IMR-90 (cell line): ENCODE measurements around the gene RNH1. TPM values are rescaled to one million over a fixed set of nuclear protein-coding genes. Genes with fewer than 3 reads are reported as not detected.
A peak's percentile ranks its signal among the peaks of the same experiment; 100 is the strongest.

ENCODE experiments used
- ATAC-seq: fragments of 200-7000 bp; cut with Tn5 transposase; 2 replicates; pipeline ENCODE4 v1.9.1; 2020; ENCODE audit warnings: low read depth, mild to moderate bottlenecking, moderate library complexity
- BruUV-seq: library from RNA; stranded (reverse); fragments of 400-500 nt; replicated peaks from 2 replicates; lab custom pipeline; 2021; lab: Mats Ljungman, UMichigan
- CTCF ChIA-PET: fragments of 300-600 bp; formaldehyde crosslinking; extraction: SDS; loops from one replicate; lab custom pipeline; 2021; ENCODE audit warnings: antibody characterized with exemption; lab: Yijun Ruan, JAX
- POLR2A ChIA-PET: fragments of 300-600 bp; sonication (Branson Sonifier 250); formaldehyde crosslinking; loops from one replicate; lab custom pipeline; 2022; ENCODE audit warnings: antibody characterized with exemption; ENCODE audit not compliant: unreplicated experiment; lab: Charles Lee
- DNase-seq: peaks from one replicate; pipeline ENCODE4 v3.0.0; 2013
- H2AFZ ChIP-seq: replicated peaks from 2 replicates; pipeline ENCODE3; 2013; ENCODE audit warnings: low read length, mild to moderate bottlenecking; ENCODE audit not compliant: poor library complexity
- H2AK5ac ChIP-seq: 2 replicates; pipeline ENCODE4 v1.6.1; 2013; ENCODE audit warnings: low read depth, low read length, inconsistent platforms
- H2AK9ac ChIP-seq: replicated peaks from 2 replicates; pipeline ENCODE3; 2013; ENCODE audit warnings: mild to moderate bottlenecking, low read depth, low read length, moderate library complexity; ENCODE audit not compliant: poor library complexity
- H2BK120ac ChIP-seq: 2 replicates; pipeline ENCODE4 v1.6.1; 2013; ENCODE audit warnings: low read depth, low read length, inconsistent platforms
- H2BK15ac ChIP-seq: 3 replicates; pipeline ENCODE4 v1.6.1; 2013; ENCODE audit warnings: low read depth, low read length, inconsistent platforms
- H2BK20ac ChIP-seq: 2 replicates; pipeline ENCODE4 v1.6.1; 2013; ENCODE audit warnings: low read depth, mild to moderate bottlenecking, inconsistent platforms, low read length, moderate library complexity
- H2BK5ac ChIP-seq: 2 replicates; pipeline ENCODE4 v1.6.1; 2013; ENCODE audit warnings: mild to moderate bottlenecking, low read depth, low read length, inconsistent platforms; ENCODE audit not compliant: poor library complexity, severe bottlenecking
- H3K14ac ChIP-seq: replicated peaks from 2 replicates; pipeline ENCODE4 v1.6.1; 2013; ENCODE audit warnings: low read depth, low read length, inconsistent platforms
- H3K18ac ChIP-seq: 2 replicates; pipeline ENCODE4 v1.6.1; 2013; ENCODE audit warnings: low read depth, low read length, control low read depth
- H3K23ac ChIP-seq: 2 replicates; pipeline ENCODE4 v1.6.1; 2013; ENCODE audit warnings: low read depth, low read length, inconsistent platforms
- H3K27ac ChIP-seq: 2 replicates; pipeline ENCODE4 v1.5.1; 2013; ENCODE audit warnings: mild to moderate bottlenecking, control low read depth, low read length; ENCODE audit not compliant: insufficient read depth
- H3K27me3 ChIP-seq: 2 replicates; pipeline ENCODE4 v1.6.1; 2013; ENCODE audit warnings: low read length; ENCODE audit not compliant: control insufficient read depth, insufficient read depth
- H3K36me3 ChIP-seq: 2 replicates; pipeline ENCODE4 v1.6.1; 2013; ENCODE audit warnings: low read length, mixed read lengths; ENCODE audit not compliant: control insufficient read depth, insufficient read depth
- H3K4ac ChIP-seq: 2 replicates; pipeline ENCODE4 v1.6.1; 2013; ENCODE audit warnings: low read depth, low read length, inconsistent platforms
- H3K4me1 ChIP-seq: 2 replicates; pipeline ENCODE4 v1.6.1; 2013; ENCODE audit warnings: low read length, mixed read lengths; ENCODE audit not compliant: control insufficient read depth, insufficient read depth
- H3K4me2 ChIP-seq: 2 replicates; pipeline ENCODE4 v1.6.1; 2013; ENCODE audit warnings: low read depth, mild to moderate bottlenecking, control low read depth, low read length, moderate library complexity
- H3K4me3 ChIP-seq: 2 replicates; pipeline ENCODE4 v1.5.1; 2013; ENCODE audit warnings: low read depth, mild to moderate bottlenecking, control low read depth, low read length, moderate library complexity; ENCODE audit not compliant: insufficient read depth
- H3K56ac ChIP-seq: 2 replicates; pipeline ENCODE4 v1.6.1; 2013; ENCODE audit warnings: low read length, inconsistent platforms; ENCODE audit not compliant: insufficient read depth; ENCODE audit errors: extremely low read depth
- H3K79me1 ChIP-seq, 2 experiments: 2 replicates each; pipeline ENCODE4 v1.6.1; 2013; ENCODE audit warnings: low read length in 2 of 2, inconsistent platforms in 1 of 2, low read depth in 1 of 2
- H3K9ac ChIP-seq: 2 replicates; pipeline ENCODE4 v1.6.1; 2013; ENCODE audit warnings: low read depth, low read length, control low read depth
- H3K9me1 ChIP-seq: 2 replicates; pipeline ENCODE4 v1.6.1; 2013; ENCODE audit warnings: low read length, inconsistent platforms; ENCODE audit not compliant: insufficient read depth
- H3K9me3 ChIP-seq: 2 replicates; pipeline ENCODE4 v1.6.1; 2013; ENCODE audit warnings: low read length; ENCODE audit not compliant: control insufficient read depth, insufficient read depth
- H4K20me1 ChIP-seq: 2 replicates; pipeline ENCODE4 v1.6.1; 2013; ENCODE audit warnings: low read length, inconsistent platforms; ENCODE audit not compliant: insufficient read depth
- H4K5ac ChIP-seq: 2 replicates; pipeline ENCODE4 v1.6.1; 2013; ENCODE audit warnings: mild to moderate bottlenecking, low read depth, low read length, control low read depth
- H4K8ac ChIP-seq, 2 experiments: 2 replicates each; pipeline ENCODE4 v1.6.1; 2013; ENCODE audit warnings: low read depth in 2 of 2, low read length in 2 of 2, control low read depth in 1 of 2, inconsistent platforms in 1 of 2
- H4K91ac ChIP-seq: 2 replicates; pipeline ENCODE4 v1.6.1; 2013; ENCODE audit warnings: low read depth, low read length, inconsistent platforms; ENCODE audit not compliant: insufficient read depth
- BHLHE40 ChIP-seq: fragments of 150-350 bp; IDR thresholded peaks from 2 replicates; pipeline ENCODE4 v1.6.1; 2016; ENCODE audit warnings: mild to moderate bottlenecking, low read depth, low read length
- CEBPB ChIP-seq: IDR thresholded peaks from 2 replicates; pipeline ENCODE4 v1.6.1; 2012; ENCODE audit warnings: low read depth, low read length, improper control_type of control experiment
- CHD1 ChIP-seq: IDR thresholded peaks from 2 replicates; pipeline ENCODE4 v1.6.1; 2012; ENCODE audit warnings: low read depth, low read length, improper control_type of control experiment
- CTCF ChIP-seq: conservative IDR thresholded peaks from 2 replicates; pipeline ENCODE4 v1.5.1; 2012; ENCODE audit warnings: mild to moderate bottlenecking, low read depth, low read length, improper control_type of control experiment
- ELK1 ChIP-seq: fragments of 150-350 bp; IDR thresholded peaks from 2 replicates; pipeline ENCODE4 v1.6.1; 2016; ENCODE audit warnings: low read depth, mild to moderate bottlenecking, low read length, moderate library complexity, borderline replicate concordance
- FOS ChIP-seq: fragments of 150-350 bp; IDR thresholded peaks from 2 replicates; pipeline ENCODE4 v1.6.1; 2016; ENCODE audit warnings: low read depth, low read length
- MAFK ChIP-seq: IDR thresholded peaks from 2 replicates; pipeline ENCODE4 v1.6.1; 2012; ENCODE audit warnings: low read depth, low read length, improper control_type of control experiment
- MAZ ChIP-seq: IDR thresholded peaks from 2 replicates; pipeline ENCODE4 v1.6.1; 2012; ENCODE audit warnings: low read depth, mild to moderate bottlenecking, low read length, improper control_type of control experiment, moderate library complexity, borderline replicate concordance
- MXI1 ChIP-seq: IDR thresholded peaks from 2 replicates; pipeline ENCODE4 v1.6.1; 2012; ENCODE audit warnings: low read depth, mild to moderate bottlenecking, low read length, moderate library complexity, borderline replicate concordance
- POLR2A ChIP-seq: IDR thresholded peaks from 2 replicates; pipeline ENCODE4 v1.6.1; 2012; ENCODE audit warnings: mild to moderate bottlenecking, low read depth, low read length
- RAD21 ChIP-seq: IDR thresholded peaks from 2 replicates; pipeline ENCODE4 v1.6.1; 2012; ENCODE audit warnings: low read length, improper control_type of control experiment
- RFX5 ChIP-seq: IDR thresholded peaks from 2 replicates; pipeline ENCODE4 v1.8.0; 2012; ENCODE audit warnings: low read depth, mild to moderate bottlenecking, low read length, moderate library complexity
- SMC3 ChIP-seq: fragments of 150-350 bp; IDR thresholded peaks from 2 replicates; pipeline ENCODE4 v1.6.1; 2016; ENCODE audit warnings: low read depth, mild to moderate bottlenecking, antibody characterized with exemption, low read length, moderate library complexity
- WGBS, 2 experiments: methylation state at CpG; one replicate each; pipeline versions ENCODE4 v1.1.5 to v1.1.7; 2013; ENCODE audit warnings: missing lambda C conversion rate in 2 of 2; ENCODE audit not compliant: insufficient read length in 1 of 2; ENCODE audit errors: extremely low coverage in 2 of 2; 5-methylcytosine and 5-hydroxymethylcytosine counted together
- dilution Hi-C: fragments of 300-500 bp; cut with HindIII; formaldehyde crosslinking; loops from one replicate; pipeline ENCODE4 v1.14.3; 2018; ENCODE audit warnings: low sequenced_read_pairs; ENCODE audit not compliant: unreplicated experiment
- in situ Hi-C: fragments of 300-500 bp; cut with MboI; formaldehyde crosslinking; loops from 3 replicates; pipeline ENCODE4 v1.14.3; 2019; ENCODE audit warnings: low sequenced_read_pairs, inconsistent platforms, mixed read lengths
- intact Hi-C: fragments of 100-400 bp; cut with micrococcal nuclease; formaldehyde crosslinking; loops from 2 replicates; pipeline ENCODE4 v1.10.0; 2022
- polyA plus RNA-seq, 3 experiments: library from polyadenylated mRNA; depleted of rRNA; stranded (reverse); fragments of >200 nt; gene quantifications; 2 replicates each; pipeline ENCODE4 v1.2.3, GENCODE V29; 2012; ENCODE audit warnings: low replicate concordance in 1 of 3
- total RNA-seq: library from RNA; depleted of rRNA; stranded (reverse); fragments of >200 nt; gene quantifications from 2 replicates; pipeline ENCODE4 v1.2.3, GENCODE V29; 2012

RNH1 gene
- total and polyA plus RNA-seq, 2 of the 4 experiments (the other 2 are of a cell fraction): 138 to 247 TPM

GRCh38 chr11:533586-534395 is 26.7 kb upstream of the RNH1 start (continued):
- no peak for TF ChIP-seq SMC3
- no peak for TF ChIP-seq BHLHE40

GRCh38 chr11:532986-533585 is 26.0 kb upstream of the RNH1 start:
- no peak overlapping the region for H4K8ac ChIP-seq
- no peak for DNase-seq
- H2BK5ac ChIP-seq: no peak overlapping the region
- no peak overlapping the region for H2BK120ac ChIP-seq
- intact Hi-C loops (no loop called here), in situ Hi-C loops (no loop called here), dilution Hi-C loops (no loop called here)
- no peak overlapping the region for H3K4me2 ChIP-seq
- WGBS, 2 experiments: 97% methylated on average over 20 of the region's 33 CpGs; no CpG with 5 or more reads in 1 of the 2 experiments
- peaks cover 16% of the 10 kb centered on the region for H3K4me1 ChIP-seq
- POLR2A ChIA-PET: no interaction called here
- H3K9ac ChIP-seq: no peak overlapping the region
- peaks cover 3 to 26% of the 10 kb centered on the region in 2 experiments; a peak in 3 of 4 replicates for H3K79me1 ChIP-seq
- no peak overlapping the region for H3K27ac ChIP-seq
- H3K9me1 ChIP-seq: peaks cover 3% of the 10 kb centered on the region; the same call in 1 of the 2 replicates
- no peaks in the 10 kb centered on the region for H3K27me3 ChIP-seq
- H4K5ac ChIP-seq: no peak overlapping the region
- TF ChIP-seq POLR2A (no peak), MAFK (no peak), FOS (no peak), CEBPB (no peak), CHD1 (no peak), RAD21 (no peak), MXI1 (no peak), MAZ (no peak), RFX5 (no peak), ELK1 (no peak), CTCF (no peak)
- no TSS peak for BruUV-seq
- CTCF ChIA-PET: no interaction called here
- no peak for ATAC-seq
- H3K23ac ChIP-seq: no peak overlapping the region
- H3K18ac ChIP-seq: no peak overlapping the region
- H2AK5ac ChIP-seq: 0 out of 2 replicates have a peak overlapping the region, but pooled peaks have one; percentile 39
- no peak overlapping the region for H3K14ac ChIP-seq
- no peak overlapping the region for H2AFZ ChIP-seq
- peaks cover 24% of the 10 kb centered on the region; the same call in 1 of the 2 replicates for H3K36me3 ChIP-seq
- no peak overlapping the region for H2BK20ac ChIP-seq
- no peak overlapping the region for H3K56ac ChIP-seq
- H4K20me1 ChIP-seq: peaks cover 24% of the 10 kb centered on the region
- H4K91ac ChIP-seq: no peak overlapping the region
- H3K4ac ChIP-seq: no peak overlapping the region
- no peak overlapping the region for H2BK15ac ChIP-seq
- H2AK9ac ChIP-seq: no peak overlapping the region
- H3K9me3 ChIP-seq: no peaks in the 10 kb centered on the region
- H3K4me3 ChIP-seq: no peak overlapping the region
